ENCODE measurements around the gene CELF5.

DNA sequence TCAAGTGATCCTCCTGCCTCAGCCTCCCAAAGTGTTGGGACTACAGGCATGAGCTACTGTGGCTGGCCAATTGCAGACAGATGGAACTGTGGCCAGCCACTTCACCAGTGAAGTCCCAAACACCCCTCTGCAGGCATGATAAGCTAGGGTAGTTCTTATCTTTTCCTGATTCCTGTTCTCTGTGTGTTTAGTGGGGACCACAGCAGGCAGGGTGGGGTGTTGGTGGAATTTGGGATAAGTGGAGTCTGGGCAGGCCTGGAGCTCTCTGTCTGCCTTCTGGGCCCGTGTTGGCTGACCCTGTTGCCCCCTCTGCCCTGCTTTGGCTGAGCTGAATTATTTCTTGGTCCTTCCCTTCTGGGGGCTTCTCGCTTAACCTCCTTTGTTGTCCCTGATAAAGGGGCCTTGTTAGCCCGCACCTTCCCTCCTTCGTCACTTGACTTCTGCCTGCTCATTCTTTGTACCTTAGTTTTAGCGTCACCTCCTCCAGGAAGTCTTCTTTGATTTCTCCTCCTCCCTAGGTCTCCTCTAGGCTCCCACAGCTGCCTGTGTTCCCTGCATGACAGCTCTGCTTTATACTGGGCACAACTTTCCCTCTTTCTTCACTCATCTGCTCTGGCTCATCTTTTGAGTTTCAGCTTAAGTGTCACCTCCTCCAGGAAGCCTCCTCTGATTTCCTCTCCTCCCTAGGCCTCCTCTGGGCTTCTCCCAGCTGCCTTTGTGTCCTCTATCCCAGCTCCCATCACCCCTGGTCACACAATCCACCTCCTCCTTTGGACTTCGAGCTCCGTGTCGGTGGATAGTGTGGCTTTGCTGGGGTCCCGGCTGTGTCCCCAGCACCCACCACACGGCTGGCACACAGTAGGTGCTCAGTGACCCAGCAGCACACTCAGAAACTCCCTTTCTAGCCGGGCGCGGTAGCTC lies 40.5 kb upstream of the CELF5 start:
- TF ChIP-seq POLR2A (IDR thresholded peaks at IDR 0.05): no peak
- TF ChIP-seq, protein P1, sequence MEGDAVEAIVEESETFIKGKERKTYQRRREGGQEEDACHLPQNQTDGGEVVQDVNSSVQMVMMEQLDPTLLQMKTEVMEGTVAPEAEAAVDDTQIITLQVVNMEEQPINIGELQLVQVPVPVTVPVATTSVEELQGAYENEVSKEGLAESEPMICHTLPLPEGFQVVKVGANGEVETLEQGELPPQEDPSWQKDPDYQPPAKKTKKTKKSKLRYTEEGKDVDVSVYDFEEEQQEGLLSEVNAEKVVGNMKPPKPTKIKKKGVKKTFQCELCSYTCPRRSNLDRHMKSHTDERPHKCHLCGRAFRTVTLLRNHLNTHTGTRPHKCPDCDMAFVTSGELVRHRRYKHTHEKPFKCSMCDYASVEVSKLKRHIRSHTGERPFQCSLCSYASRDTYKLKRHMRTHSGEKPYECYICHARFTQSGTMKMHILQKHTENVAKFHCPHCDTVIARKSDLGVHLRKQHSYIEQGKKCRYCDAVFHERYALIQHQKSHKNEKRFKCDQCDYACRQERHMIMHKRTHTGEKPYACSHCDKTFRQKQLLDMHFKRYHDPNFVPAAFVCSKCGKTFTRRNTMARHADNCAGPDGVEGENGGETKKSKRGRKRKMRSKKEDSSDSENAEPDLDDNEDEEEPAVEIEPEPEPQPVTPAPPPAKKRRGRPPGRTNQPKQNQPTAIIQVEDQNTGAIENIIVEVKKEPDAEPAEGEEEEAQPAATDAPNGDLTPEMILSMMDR (IDR thresholded peaks at IDR 0.05): no peak

All from right lobe of liver (tissue), 4 donors.